ENCODE data around the gene QSOX2. TPM values are rescaled to one million over a fixed set of nuclear protein-coding genes. Genes with fewer than 3 reads are reported as not detected.

Gene QSOX2
- polyA plus RNA-seq, 3 donors, result 13.9 to 18.8 (median 14.2) TPM

GRCh38 chr9:136265561-136266355 lies 20.1 kb upstream of the QSOX2 start:
- no peak for DNase-seq (ENCODE audit: low read depth in 3 of 3, low spot score in 2 of 3)

- no peak for DNase-seq (ENCODE audit: low read depth in 3 of 3, low spot score in 2 of 3)
These were observed 19.1 kb upstream of the QSOX2 start for GRCh38 chr9:136264441-136265405.

- no peak for DNase-seq (ENCODE audit: low read depth in 3 of 3, low spot score in 2 of 3)
These were observed 18.4 kb upstream of the QSOX2 start for GRCh38 chr9:136264031-136264430.

- no peak for DNase-seq (ENCODE audit: low read depth in 3 of 3, low spot score in 2 of 3)
These were observed 17.1 kb upstream of the QSOX2 start for GRCh38 chr9:136262671-136263178.

GRCh38 chr9:136261686-136262430 lies 16.2 kb upstream of the QSOX2 start:
- no peak for DNase-seq (ENCODE audit: low read depth in 3 of 3, low spot score in 2 of 3)

GRCh38 chr9:136260936-136261472 lies 15.4 kb upstream of the QSOX2 start:
- no peak for DNase-seq (ENCODE audit: low read depth in 3 of 3, low spot score in 2 of 3)

- no peak for DNase-seq (ENCODE audit: low read depth in 3 of 3, low spot score in 2 of 3)
These were observed 14.9 kb upstream of the QSOX2 start for GRCh38 chr9:136260521-136260920.

GRCh38 chr9:136259836-136260235 lies 14.2 kb upstream of the QSOX2 start:
- DNase-seq (ENCODE audit: low read depth in 3 of 3, low spot score in 2 of 3), result no peak

GRCh38 chr9:136259517-136259813 lies 13.9 kb upstream of the QSOX2 start:
- no peak for DNase-seq (ENCODE audit: low read depth in 3 of 3, low spot score in 2 of 3)

- DNase-seq (ENCODE audit: low read depth in 3 of 3, low spot score in 2 of 3), result no peak
These were observed 13.3 kb upstream of the QSOX2 start for GRCh38 chr9:136258786-136259516.

- DNase-seq (ENCODE audit: low read depth in 3 of 3, low spot score in 2 of 3), result no peak
These were observed 12.7 kb upstream of the QSOX2 start for GRCh38 chr9:136258299-136258625.

- no peak for DNase-seq (ENCODE audit: low read depth in 3 of 3, low spot score in 2 of 3)
These were observed 12.0 kb upstream of the QSOX2 start for GRCh38 chr9:136257381-136258298.

- DNase-seq (ENCODE audit: low read depth in 3 of 3, low spot score in 2 of 3), result no peak
These were observed 10.6 kb upstream of the QSOX2 start for GRCh38 chr9:136255896-136256890.

- DNase-seq (ENCODE audit: low read depth in 3 of 3, low spot score in 2 of 3), result no peak
These were observed 9.5 kb upstream of the QSOX2 start for GRCh38 chr9:136255166-136255538.

GRCh38 chr9:136254381-136255165 lies 9.0 kb upstream of the QSOX2 start:
- DNase-seq (ENCODE audit: low read depth in 3 of 3, low spot score in 2 of 3), result no peak

GRCh38 chr9:136253246-136254130 lies 7.9 kb upstream of the QSOX2 start:
- DNase-seq (ENCODE audit: low read depth in 3 of 3, low spot score in 2 of 3), result no peak
